ENCODE data around the gene TANK. TPM values are rescaled to one million over a fixed set of nuclear protein-coding genes. Genes with fewer than 3 reads are reported as not detected.

Gene TANK
- total and polyA plus RNA-seq, 4 donors, result 35.2 to 144 (median 61.0) TPM

- H3K36me3 ChIP-seq (ENCODE audit: control insufficient read depth in 4 of 4, insufficient read depth in 4 of 4, low read length in 4 of 4), result peaks cover 5 to 16% (median 12%) of the 10 kb centered on the region in 4 donors
- TF ChIP-seq CTCF (IDR thresholded peaks at IDR 0.05; ENCODE audit: control extremely low read depth, extremely low read depth), result no peak
- H3K27ac ChIP-seq (ENCODE audit: low read depth in 1 of 2, low read length in 1 of 2), result no peak overlapping the region
- no peaks in the 10 kb centered on the region for H3K9me3 ChIP-seq (ENCODE audit: control insufficient read depth in 4 of 4, insufficient read depth in 3 of 4, low read length in 3 of 4)
- peaks cover 0 to 15% (median 9%) of the 10 kb centered on the region in 5 donors for H3K4me1 ChIP-seq (ENCODE audit: control insufficient read depth in 5 of 5, insufficient read depth in 5 of 5, low read length in 5 of 5)
- H3K27me3 ChIP-seq (ENCODE audit: control insufficient read depth in 3 of 3, insufficient read depth in 3 of 3, low read length in 2 of 3), result no peaks in the 10 kb centered on the region
- no peak overlapping the region for H3K4me3 ChIP-seq
- ATAC-seq (ENCODE audit: insufficient read depth, low FRiP score), result no peak
- DNase-seq, result no peak
- no peak overlapping the region for H3K9ac ChIP-seq (ENCODE audit: insufficient read depth in 1 of 2, low read length in 2 of 2)
These were observed 5.0 kb downstream of the TANK start for GRCh38 chr2:161165266-161165665.

- no peaks in the 10 kb centered on the region for H3K9me3 ChIP-seq (ENCODE audit: control insufficient read depth in 4 of 4, insufficient read depth in 3 of 4, low read length in 3 of 4)
- peak overlapping the region in 1 of 2 donors; percentile 75 for H3K27ac ChIP-seq (ENCODE audit: low read depth in 1 of 2, low read length in 1 of 2)
- no peak for TF ChIP-seq CTCF (IDR thresholded peaks at IDR 0.05; ENCODE audit: control extremely low read depth, extremely low read depth)
- DNase-seq, result no peak
- peak; percentile 19 for ATAC-seq (ENCODE audit: insufficient read depth, low FRiP score)
- WGBS, 2 donors, result 53 to 66% methylated on average over 1 of the region's 1 CpG
- no peak overlapping the region for H3K9ac ChIP-seq (ENCODE audit: insufficient read depth in 1 of 2, low read length in 2 of 2)
- peaks cover 5 to 13% (median 12%) of the 10 kb centered on the region in 4 donors for H3K36me3 ChIP-seq (ENCODE audit: control insufficient read depth in 4 of 4, insufficient read depth in 4 of 4, low read length in 4 of 4)
- H3K27me3 ChIP-seq (ENCODE audit: control insufficient read depth in 3 of 3, insufficient read depth in 3 of 3, low read length in 2 of 3), result no peaks in the 10 kb centered on the region
- peaks cover 0 to 19% (median 9%) of the 10 kb centered on the region in 5 donors for H3K4me1 ChIP-seq (ENCODE audit: control insufficient read depth in 5 of 5, insufficient read depth in 5 of 5, low read length in 5 of 5)
- no peak overlapping the region for H3K4me3 ChIP-seq
These were observed 5.6 kb downstream of the TANK start for GRCh38 chr2:161165811-161166210.

- no peaks in the 10 kb centered on the region for H3K27me3 ChIP-seq (ENCODE audit: control insufficient read depth in 3 of 3, insufficient read depth in 3 of 3, low read length in 2 of 3)
- WGBS, 2 donors, result 89 to 92% methylated on average over 6 of the region's 6 CpGs
- no peak overlapping the region for H3K4me3 ChIP-seq
- H3K4me1 ChIP-seq (ENCODE audit: control insufficient read depth in 5 of 5, insufficient read depth in 5 of 5, low read length in 5 of 5), result peaks cover 0 to 22% (median 6%) of the 10 kb centered on the region in 5 donors
- no peak overlapping the region for H3K27ac ChIP-seq (ENCODE audit: low read depth in 1 of 2, low read length in 1 of 2)
- no peaks in the 10 kb centered on the region for H3K9me3 ChIP-seq (ENCODE audit: control insufficient read depth in 4 of 4, insufficient read depth in 3 of 4, low read length in 3 of 4)
- peaks cover 5 to 13% (median 12%) of the 10 kb centered on the region in 4 donors for H3K36me3 ChIP-seq (ENCODE audit: control insufficient read depth in 4 of 4, insufficient read depth in 4 of 4, low read length in 4 of 4)
- TF ChIP-seq CTCF (IDR thresholded peaks at IDR 0.05; ENCODE audit: control extremely low read depth, extremely low read depth), result no peak
- ATAC-seq (ENCODE audit: insufficient read depth, low FRiP score) (no peak), DNase-seq (no peak)
- H3K9ac ChIP-seq (ENCODE audit: insufficient read depth in 1 of 2, low read length in 2 of 2), result no peak overlapping the region
These were observed 6.5 kb downstream of the TANK start for GRCh38 chr2:161166538-161167409.
